IPS DF 19.7 (cell line): ENCODE results near the gene MRPL49.
"Not testable (repeated sequence)": the region's sequence is repeated elsewhere in the genome, so short reads cannot be mapped to it uniquely, and the experiment has no call there.

Experiments
- DNase-seq: peaks from one replicate; pipeline ENCODE4 v3.0.0-alpha.2; 2013; ENCODE audit warnings: low read depth, low spot score

The MRPL49 gene

DNA sequence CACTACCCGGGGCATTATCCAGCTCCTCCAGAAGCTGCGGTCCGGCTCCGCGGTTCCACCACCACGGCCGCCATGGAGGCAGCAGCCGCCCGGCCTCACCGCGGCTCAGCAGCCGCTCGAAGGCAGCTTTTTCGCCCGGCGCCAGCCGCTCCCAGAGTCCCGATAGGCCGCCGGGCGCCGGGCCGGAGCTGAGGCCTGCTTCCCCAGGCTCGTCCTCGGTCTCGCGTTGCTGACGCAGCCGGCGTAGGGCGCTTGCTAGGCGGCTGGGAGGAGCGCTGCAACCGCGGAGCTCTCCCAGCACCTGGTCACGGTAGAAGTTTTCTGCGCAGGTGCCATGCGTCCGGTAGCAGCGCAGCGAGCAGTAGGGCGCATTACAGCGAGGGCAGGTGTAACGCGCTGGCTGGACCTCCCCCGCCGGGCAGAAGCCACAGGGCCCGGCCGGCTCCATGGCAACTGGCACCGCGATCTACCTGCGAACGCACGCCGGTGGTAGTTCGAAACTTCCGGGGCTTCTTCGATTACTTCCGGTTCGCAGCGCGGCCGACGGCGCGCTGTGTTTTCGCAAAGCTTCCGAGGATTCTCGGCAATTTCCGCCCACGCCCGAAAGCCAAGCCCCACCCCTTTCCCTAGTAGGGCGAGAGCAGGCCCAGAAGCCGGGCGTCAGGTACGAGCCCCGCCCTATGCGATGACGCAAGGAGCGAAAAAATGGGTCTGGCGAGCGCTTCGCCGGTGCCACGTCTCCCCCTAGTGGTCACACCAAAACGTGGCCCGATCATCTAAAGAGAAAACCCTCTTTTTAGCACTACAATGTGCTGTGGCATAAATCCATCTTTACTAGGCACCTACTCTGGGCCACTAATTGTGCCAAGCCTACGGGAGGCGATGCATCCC is 4.7 kb upstream of the MRPL49 start, which contains the start of gene ZNHIT2:
Gene ZNHIT2, minus strand, starts transcription at position 496 of the 891 bp plus-strand sequence. Its CDS starts 48 bp downstream, at position 448.
- DNase-seq: peak; percentile 86

- DNase-seq: no peak
Observed at GRCh38 chr11:65118097-65118837, 3.9 kb upstream of the MRPL49 start.

- DNase-seq: not testable (repeated sequence)
Observed at GRCh38 chr11:65118891-65119669, 3.0 kb upstream of the MRPL49 start.

GRCh38 chr11:65119670-65119995 is 2.5 kb upstream of the MRPL49 start:
- no peak for DNase-seq

- no peak for DNase-seq
Observed at GRCh38 chr11:65120831-65121230, 1.3 kb upstream of the MRPL49 start.

DNA sequence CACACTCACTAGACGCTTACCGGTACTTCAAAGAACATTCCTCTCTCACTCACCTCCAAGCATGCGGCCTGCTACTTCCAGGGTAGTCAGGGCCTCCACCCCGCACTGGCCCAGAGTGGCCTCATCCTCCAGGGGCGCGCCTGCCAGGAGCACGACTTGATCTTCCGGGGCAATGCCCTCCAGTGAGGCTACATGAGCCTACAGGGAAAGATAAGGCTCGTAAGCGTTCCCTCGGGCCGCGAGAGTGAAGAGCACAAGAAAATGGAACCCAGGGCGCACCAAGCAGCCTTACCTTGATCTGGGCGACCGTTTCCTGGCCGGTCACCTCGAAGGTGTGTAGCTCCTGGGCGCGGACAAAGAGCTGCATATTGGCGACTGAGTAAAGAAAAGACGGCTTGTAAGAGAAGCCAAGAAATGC is 665 bp upstream of the MRPL49 start:
- no peak for DNase-seq

DNA sequence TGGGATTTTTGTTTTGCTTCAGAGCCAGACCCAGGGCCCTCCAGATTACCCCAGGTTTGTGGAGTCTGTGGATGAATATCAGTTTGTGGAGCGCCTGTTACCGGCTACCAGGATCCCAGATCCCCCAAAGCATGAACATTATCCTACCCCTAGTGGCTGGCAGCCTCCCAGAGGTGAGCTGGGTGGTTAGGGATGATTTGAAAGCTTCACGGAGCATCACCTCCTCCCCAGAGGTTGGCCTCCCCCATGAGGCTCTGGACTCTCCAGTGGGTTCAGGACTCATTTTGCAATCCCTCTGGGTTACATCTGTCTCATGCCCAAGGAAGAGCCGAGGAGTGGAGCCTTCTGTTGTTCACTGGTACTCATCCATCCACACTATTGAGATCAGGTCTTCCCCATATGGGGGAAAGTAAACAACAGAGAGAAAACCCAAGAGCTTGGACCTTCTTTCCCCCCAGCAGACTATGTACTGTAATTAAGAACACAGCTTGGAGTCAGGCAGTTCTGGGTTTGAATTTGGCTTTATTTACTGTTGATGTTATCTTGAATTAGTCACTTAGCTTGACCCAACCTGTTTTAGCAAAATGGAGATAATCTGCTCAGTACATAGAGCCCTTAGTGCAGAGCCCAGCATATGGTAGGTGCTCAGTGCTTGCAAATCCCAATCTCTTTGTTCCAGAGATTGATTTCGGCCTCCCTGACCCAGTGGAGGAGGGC is 2.5 kb downstream of the MRPL49 start:
- DNase-seq: no peak

- DNase-seq: no peak
Observed at GRCh38 chr11:65125197-65126056, 3.3 kb downstream of the MRPL49 start.

DNA sequence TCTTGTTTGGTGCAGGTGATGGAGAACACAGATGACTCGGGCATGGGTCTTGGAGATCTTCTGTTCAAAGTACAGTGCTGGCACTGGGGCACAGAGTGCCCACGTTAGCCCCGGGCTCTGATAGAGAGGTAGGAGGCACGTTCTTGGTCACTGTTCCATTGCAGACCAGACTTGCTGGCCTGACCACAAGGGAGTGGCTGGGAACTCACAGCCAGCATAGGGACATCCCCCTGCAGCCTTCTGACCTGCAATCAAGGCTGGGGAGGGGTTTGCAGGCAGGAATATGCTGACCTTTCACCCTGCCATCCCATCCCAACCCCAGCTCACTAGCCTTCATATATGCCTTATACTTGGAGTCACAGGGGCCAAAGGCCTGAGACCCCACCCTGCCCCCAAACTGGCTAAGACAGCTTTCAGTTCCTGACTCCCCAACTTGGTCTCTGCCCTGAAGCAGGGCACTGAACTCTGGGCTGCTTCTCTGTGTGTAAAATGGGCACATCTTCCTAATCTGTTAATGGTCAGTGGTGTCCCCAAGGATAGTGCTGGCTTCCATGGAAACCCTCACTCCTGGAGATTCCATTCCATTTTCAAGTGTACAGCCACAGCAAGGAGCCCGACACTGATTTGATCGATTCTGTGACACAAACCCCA is 4.6 kb downstream of the MRPL49 start:
- no peak for DNase-seq

GRCh38 chr11:65127473-65128181 is 5.5 kb downstream of the MRPL49 start:
- DNase-seq: no peak

DNA sequence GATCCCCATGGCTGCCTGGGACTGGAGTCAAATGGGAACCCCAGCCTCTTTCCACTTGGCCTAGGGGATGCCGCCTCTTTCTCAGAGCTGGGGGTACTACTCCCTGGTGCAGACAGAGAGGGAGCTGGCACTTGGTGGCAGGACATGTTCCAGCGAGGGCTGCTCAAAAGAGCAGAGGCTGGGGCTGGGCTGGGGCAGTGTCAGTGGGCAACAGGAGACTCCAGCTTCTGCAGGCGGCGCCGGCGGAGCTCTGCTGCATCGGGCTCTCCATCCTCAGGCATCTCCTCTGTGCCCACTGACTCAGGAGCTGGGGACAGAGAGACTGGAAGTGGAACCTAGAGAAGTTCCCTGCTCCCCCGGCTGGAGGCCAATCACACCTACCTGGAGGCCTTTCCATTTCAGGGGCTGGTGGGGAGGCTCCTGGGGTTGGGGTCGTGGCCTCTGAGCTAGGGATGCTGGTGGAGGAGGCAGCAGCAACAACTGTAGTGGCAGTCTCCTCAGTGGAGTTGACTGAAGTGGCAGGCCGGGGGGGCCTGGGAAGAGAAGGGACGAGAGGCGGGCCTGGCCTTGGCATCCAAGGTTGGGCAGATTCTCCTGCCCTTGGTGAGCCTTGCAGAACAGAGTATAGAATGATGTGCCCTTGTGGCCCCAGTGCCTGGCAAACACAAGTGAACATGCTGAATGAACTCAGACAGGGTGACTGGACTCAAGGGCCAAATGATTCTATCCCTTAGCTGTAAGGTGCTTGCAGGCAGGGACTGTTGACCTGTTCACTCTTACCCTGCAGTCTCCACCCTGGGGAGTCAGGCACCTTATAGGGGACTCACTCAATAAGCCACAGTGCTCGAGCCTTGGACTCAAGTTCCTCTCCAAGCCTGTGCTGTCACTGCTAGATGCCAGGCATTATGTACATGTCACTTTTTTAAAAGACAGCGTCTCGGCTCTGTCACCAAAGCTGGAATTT is 6.3 kb downstream of the MRPL49 start:
- DNase-seq: no peak

DNA sequence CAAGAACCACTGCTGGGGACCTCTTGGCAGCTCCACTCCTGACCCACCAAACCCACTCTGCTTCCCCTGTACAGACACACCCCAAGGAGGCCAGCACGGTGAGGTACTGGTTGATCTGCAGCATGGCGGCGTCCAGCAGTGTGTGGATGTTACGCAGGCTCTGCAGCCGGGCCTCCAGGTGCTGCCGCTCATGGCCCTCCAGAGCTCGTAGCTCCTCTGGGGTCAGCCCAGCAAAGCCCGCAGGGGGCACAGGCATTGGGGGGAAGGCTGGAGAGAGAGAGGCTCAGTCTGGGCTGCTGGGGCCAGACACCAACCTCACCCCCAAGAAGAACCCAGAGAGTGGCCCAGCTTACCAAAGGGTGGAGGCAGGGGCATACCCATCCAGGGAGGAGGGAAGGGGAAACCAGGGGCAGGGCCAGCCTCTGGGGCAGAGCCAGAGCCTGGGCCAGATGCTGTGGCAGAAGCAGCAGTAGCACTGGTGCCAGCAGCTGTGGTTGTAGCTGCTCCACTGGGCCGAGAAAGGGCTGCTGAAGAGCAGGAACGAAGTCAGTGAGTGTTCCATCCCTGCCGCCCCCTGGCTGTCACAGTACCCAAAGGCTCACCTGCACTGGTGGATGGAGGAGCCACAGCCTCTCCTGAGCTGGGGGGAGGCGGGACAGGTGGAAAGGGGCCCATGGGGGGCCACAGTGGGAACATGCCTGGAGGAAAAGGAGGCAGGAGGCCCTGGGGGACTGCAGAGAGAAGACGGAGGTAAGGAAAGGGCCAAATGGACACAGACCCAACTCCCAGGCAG is 7.7 kb downstream of the MRPL49 start:
- no peak for DNase-seq

GRCh38 chr11:65130631-65131416 is 8.7 kb downstream of the MRPL49 start:
- DNase-seq: no peak

GRCh38 chr11:65131417-65131776 is 9.3 kb downstream of the MRPL49 start:
- DNase-seq: no peak

- no peak for DNase-seq
Observed at GRCh38 chr11:65131895-65132237, 9.7 kb downstream of the MRPL49 start.

DNA sequence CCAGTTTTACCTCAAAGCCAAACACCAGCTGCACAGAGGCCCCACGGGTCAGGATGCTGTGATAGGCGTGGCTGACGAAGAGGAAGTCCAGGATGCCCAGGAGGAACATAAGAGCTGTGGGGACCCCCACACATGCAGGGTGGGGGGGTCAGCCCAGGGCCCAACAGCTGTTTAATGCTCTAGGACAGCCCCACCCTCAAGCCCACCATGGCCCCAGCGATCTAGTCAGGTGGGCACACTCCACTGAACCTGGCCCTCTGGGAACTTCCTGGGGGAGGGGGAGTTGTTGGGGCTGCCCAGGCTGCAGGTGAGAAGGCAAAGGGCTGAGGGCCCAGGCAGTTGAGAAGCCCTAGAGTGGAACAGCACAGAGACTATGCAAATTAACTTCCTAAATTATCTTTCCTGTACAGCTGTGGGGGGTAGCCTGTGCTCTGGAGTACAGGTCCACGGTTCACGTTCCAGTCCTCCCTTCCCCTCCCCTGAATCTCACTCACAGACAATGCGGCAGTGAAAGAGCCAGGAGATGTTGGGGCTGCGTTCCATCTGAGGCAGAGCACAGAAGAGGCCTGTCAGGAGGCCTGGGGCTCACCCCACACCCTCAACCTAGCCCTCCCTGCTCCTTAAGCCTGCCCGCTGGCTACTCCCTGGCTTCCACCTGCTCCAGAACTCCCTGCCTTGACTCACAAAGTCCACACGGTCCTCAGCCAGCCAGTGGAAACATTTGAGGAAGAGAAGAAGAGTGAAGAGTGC is 10.3 kb downstream of the MRPL49 start:
- no peak for DNase-seq
